ENCODE results near the gene CRY1. TPM values are rescaled to one million over a fixed set of nuclear protein-coding genes. Genes with fewer than 3 reads are reported as not detected.

Gene CRY1
- total RNA-seq, 1 experiment from 2014 or later, result 43.8 TPM

GRCh38 chr12:107131832-107132616, 38.7 kb upstream of the CRY1 start:
- TF ChIP-seq CTCF (IDR thresholded peaks at IDR 0.05) (peak; percentile 83), TCF7L2 (IDR thresholded peaks at IDR 0.05; ENCODE audit: low read depth, low read length) (no peak), REST (IDR thresholded peaks at IDR 0.05; ENCODE audit: insufficient read depth in 1 of 2, low read depth in 2 of 2, low read length in 1 of 2) (no peak), POLR2AphosphoS5 (IDR thresholded peaks at IDR 0.05; ENCODE audit: low read depth, low read length) (no peak), SIN3A (IDR thresholded peaks at IDR 0.05; ENCODE audit: borderline replicate concordance, insufficient read depth, low read depth, low read length) (no peak)
- Histone ChIP-seq H3K4me1 (ENCODE audit: control insufficient read depth, insufficient read depth, low read length) (no peaks in the 10 kb centered on the region), H3K36me3 (ENCODE audit: control insufficient read depth, insufficient read depth, low read length) (no peaks in the 10 kb centered on the region), H3K27ac (ENCODE audit: low read length) (no peak overlapping the region), H3K4me3 (ENCODE audit: low read depth in 2 of 2, low read length in 2 of 2) (no peak overlapping the region), H3K9me3 (ENCODE audit: control insufficient read depth, insufficient read depth, low read depth, low read length) (no peaks in the 10 kb centered on the region), H3K27me3 (ENCODE audit: control insufficient read depth, insufficient read depth, low read length) (no peaks in the 10 kb centered on the region)
- POLR2A ChIA-PET, result no interaction called here
- no TSS peak for BruUV-seq (replicated peaks)
- ATAC-seq, result peak; percentile 82
- in situ Hi-C loops (cut with HindIII; ENCODE audit: low pct_unique_long_range_greater_than_20kb, low sequenced_read_pairs) (no loop called here), intact Hi-C loops (cut with micrococcal nuclease; ENCODE audit: unreplicated experiment) (loop anchor here (1.0 to 2.0 kb wide), 2 partner anchors 270 to 475 kb away; no protein-coding TSS in a partner anchor)
- peak; percentile 25 for DNase-seq (ENCODE audit: low read depth, low spot score)
- CTCF ChIA-PET, result interaction anchor here (0.6 to 1.8 kb wide), 10 partner anchors 33 to 541 kb away, joined by 3 to 13 read pairs (median 4); no protein-coding TSS in a partner anchor

- BruUV-seq (replicated peaks), result no TSS peak
- in situ Hi-C loops (cut with HindIII; ENCODE audit: low pct_unique_long_range_greater_than_20kb, low sequenced_read_pairs), result no loop called here
Measured at GRCh38 chr12:107130830-107131611, 37.7 kb upstream of the CRY1 start.

More at GRCh38 chr12:107130830-107131611, 37.7 kb upstream of the CRY1 start:
- ChIA-PET CTCF (interaction anchor here (0.6 to 1.8 kb wide), 8 partner anchors 32 to 542 kb away, joined by 3 to 13 read pairs (median 4); no protein-coding TSS in a partner anchor), POLR2A (no interaction called here)
- Histone ChIP-seq H3K36me3 (ENCODE audit: control insufficient read depth, insufficient read depth, low read length) (no peaks in the 10 kb centered on the region), H3K9me3 (ENCODE audit: control insufficient read depth, insufficient read depth, low read depth, low read length) (no peaks in the 10 kb centered on the region), H3K27me3 (ENCODE audit: control insufficient read depth, insufficient read depth, low read length) (no peaks in the 10 kb centered on the region), H3K4me3 (ENCODE audit: low read depth in 2 of 2, low read length in 2 of 2) (no peak overlapping the region), H3K4me1 (ENCODE audit: control insufficient read depth, insufficient read depth, low read length) (no peaks in the 10 kb centered on the region), H3K27ac (ENCODE audit: low read length) (no peak overlapping the region)
- intact Hi-C loops (cut with micrococcal nuclease; ENCODE audit: unreplicated experiment), result no loop called here
- ATAC-seq (no peak), DNase-seq (ENCODE audit: low read depth, low spot score) (no peak)
- TF ChIP-seq CTCF (IDR thresholded peaks at IDR 0.05), result no peak
- TF ChIP-seq REST (IDR thresholded peaks at IDR 0.05; ENCODE audit: insufficient read depth in 1 of 2, low read depth in 2 of 2, low read length in 1 of 2), result no peak
- TF ChIP-seq TCF7L2 (IDR thresholded peaks at IDR 0.05; ENCODE audit: low read depth, low read length), result no peak
- no peak for TF ChIP-seq SIN3A (IDR thresholded peaks at IDR 0.05; ENCODE audit: borderline replicate concordance, insufficient read depth, low read depth, low read length)
- no peak for TF ChIP-seq POLR2AphosphoS5 (IDR thresholded peaks at IDR 0.05; ENCODE audit: low read depth, low read length)
